HepG2 (cell line): ENCODE results near the gene GPD1. TPM values are rescaled to one million over a fixed set of nuclear protein-coding genes. Genes with fewer than 3 reads are reported as not detected.

Source experiments
- MBNL3 ChIP-seq: fragments of 250-450 bp; sonication (Bioruptor Pico); conservative IDR thresholded peaks from 2 replicates; pipeline ENCODE4 v1.8.0; 2022; ENCODE audit warnings: mild to moderate bottlenecking, inconsistent platforms
- POGZ ChIP-seq: sonication (generic); formaldehyde crosslinking; IDR thresholded peaks from 2 replicates; pipeline ENCODE4 v1.4.0; 2020; ENCODE audit warnings: mild to moderate bottlenecking, missing genetic modification reagents
- SPEN ChIP-seq: sonication (generic); formaldehyde crosslinking; IDR thresholded peaks from 2 replicates; pipeline ENCODE4 v1.5.1; 2020; ENCODE audit warnings: low read depth, mild to moderate bottlenecking, missing genetic modification reagents
- ZIK1 ChIP-seq: sonication (generic); formaldehyde crosslinking; IDR thresholded peaks from 2 replicates; pipeline ENCODE4 v1.5.0; 2020; ENCODE audit warnings: mild to moderate bottlenecking, low read depth, missing genetic modification reagents, borderline replicate concordance
- ZNF30 ChIP-seq: sonication (generic); formaldehyde crosslinking; IDR thresholded peaks from 2 replicates; pipeline ENCODE4 v1.5.0; 2020; ENCODE audit warnings: mild to moderate bottlenecking, missing genetic modification reagents
- ZNF709 ChIP-seq: sonication (generic); formaldehyde crosslinking; IDR thresholded peaks from 2 replicates; pipeline ENCODE4 v1.5.0; 2020; ENCODE audit warnings: mild to moderate bottlenecking, missing genetic modification reagents
- polyA plus RNA-seq, 8 experiments: library from polyadenylated mRNA; depleted of rRNA in 3 of 8; stranded (reverse) in 7 of 8; unstranded in 1 of 8; fragments of >200 nt; fragmentation: Illumina TruSeq in 4 of 8; extraction: Trizol in 4 of 8; gene quantifications; 2 replicates each; pipeline versions ENCODE4 v1.2.1 to v1.2.3, GENCODE V29; 2011 to 2016; ENCODE audit warnings: low read depth in 4 of 8, missing spikeins in 1 of 8, mixed read lengths in 1 of 8; ENCODE audit not compliant: insufficient read depth in 1 of 8
- total RNA-seq, 5 experiments: library from RNA; depleted of rRNA; stranded (reverse); fragments of >200 nt; fragmentation: Illumina TruSeq; extraction: Trizol; gene quantifications; 2 replicates each; pipeline ENCODE4 v1.2.3, GENCODE V29; 2016; ENCODE audit warnings: low read depth in 1 of 5
- TF ChIP-seq, protein P1 (sequence below): sonication (generic); formaldehyde crosslinking; conservative IDR thresholded peaks from 2 replicates; pipeline ENCODE4 v1.4.0; 2020; ENCODE audit warnings: missing genetic modification reagents
- TF ChIP-seq, protein P2 (sequence below): sonication (generic); formaldehyde crosslinking; IDR thresholded peaks from 2 replicates; pipeline ENCODE4 v1.5.1; 2020; ENCODE audit warnings: mild to moderate bottlenecking, missing genetic modification reagents, moderate library complexity
- TF ChIP-seq, protein P3 (sequence below): sonication (generic); formaldehyde crosslinking; IDR thresholded peaks from 2 replicates; pipeline ENCODE4 v1.4.0; 2020; ENCODE audit warnings: missing genetic modification reagents
- TF ChIP-seq, protein P4 (sequence below): sonication (generic); formaldehyde crosslinking; IDR thresholded peaks from 2 replicates; pipeline ENCODE4 v1.4.0; 2020; ENCODE audit warnings: mild to moderate bottlenecking, missing genetic modification reagents
- TF ChIP-seq, protein P5 (sequence below): sonication (generic); formaldehyde crosslinking; IDR thresholded peaks from 2 replicates; pipeline ENCODE4 v1.5.0; 2020; ENCODE audit warnings: mild to moderate bottlenecking, missing genetic modification reagents, borderline replicate concordance

Gene GPD1
- total and polyA plus RNA-seq, 2 of the 13 experiments (the other 11 are each of a cell fraction or from before 2014, with no cell fraction given): 3.7 to 30.6 TPM

DNA sequence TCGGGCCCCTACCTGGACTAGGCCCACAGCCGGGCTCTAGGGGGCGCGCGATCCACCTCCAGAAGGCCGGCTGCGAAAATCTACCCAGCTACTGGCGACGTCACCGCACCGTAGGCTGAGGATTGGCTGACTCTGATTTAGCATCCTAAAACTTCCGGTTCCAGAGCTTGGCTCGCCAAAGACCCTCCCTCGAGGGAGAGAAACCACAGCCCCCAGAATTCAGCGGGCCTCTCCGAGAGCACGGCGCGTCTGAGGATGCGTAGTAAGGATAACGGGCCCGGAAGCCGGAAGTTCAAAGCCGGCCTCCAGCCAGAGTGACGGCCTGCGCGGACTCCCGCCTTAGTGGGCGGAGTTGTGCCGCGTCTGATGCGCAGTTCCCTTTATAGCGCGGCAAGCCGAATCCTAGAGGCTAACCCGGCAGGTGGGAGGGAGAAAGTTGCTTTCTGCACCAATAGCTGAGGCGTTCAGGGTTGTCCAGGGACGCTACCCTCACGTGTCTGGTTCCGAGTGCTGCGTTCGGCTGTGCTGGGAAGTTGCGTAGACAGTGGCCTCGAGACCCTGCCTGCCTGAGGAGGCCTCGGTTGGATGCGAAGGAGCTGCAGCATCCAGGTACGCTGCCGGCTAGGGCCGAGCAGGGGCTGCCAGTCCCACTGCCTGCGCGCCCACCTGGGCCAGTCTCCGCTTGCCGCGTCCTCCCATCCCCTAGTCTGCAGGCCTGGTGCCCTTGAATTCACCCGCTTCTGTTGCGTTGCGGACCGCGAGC, 8.1 kb downstream of the GPD1 start, which contains the start of gene COX14 (continued):
- TF ChIP-seq, protein P1, sequence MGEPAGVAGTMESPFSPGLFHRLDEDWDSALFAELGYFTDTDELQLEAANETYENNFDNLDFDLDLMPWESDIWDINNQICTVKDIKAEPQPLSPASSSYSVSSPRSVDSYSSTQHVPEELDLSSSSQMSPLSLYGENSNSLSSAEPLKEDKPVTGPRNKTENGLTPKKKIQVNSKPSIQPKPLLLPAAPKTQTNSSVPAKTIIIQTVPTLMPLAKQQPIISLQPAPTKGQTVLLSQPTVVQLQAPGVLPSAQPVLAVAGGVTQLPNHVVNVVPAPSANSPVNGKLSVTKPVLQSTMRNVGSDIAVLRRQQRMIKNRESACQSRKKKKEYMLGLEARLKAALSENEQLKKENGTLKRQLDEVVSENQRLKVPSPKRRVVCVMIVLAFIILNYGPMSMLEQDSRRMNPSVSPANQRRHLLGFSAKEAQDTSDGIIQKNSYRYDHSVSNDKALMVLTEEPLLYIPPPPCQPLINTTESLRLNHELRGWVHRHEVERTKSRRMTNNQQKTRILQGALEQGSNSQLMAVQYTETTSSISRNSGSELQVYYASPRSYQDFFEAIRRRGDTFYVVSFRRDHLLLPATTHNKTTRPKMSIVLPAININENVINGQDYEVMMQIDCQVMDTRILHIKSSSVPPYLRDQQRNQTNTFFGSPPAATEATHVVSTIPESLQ: no peak
- peak; percentile 94; the same call in 1 of the 2 replicates for TF ChIP-seq ZIK1 (CRISPR knock-in tag)
- peak; percentile 48; the same call in 1 of the 2 replicates for TF ChIP-seq SPEN (CRISPR knock-in tag)
- no peak for TF ChIP-seq ZNF30 (CRISPR knock-in tag)
- TF ChIP-seq ZNF709 (CRISPR knock-in tag): peak; percentile 90; the same call in 1 of the 2 replicates
- peak; percentile 79 for TF ChIP-seq POGZ (CRISPR knock-in tag)
- TF ChIP-seq, protein P2, sequence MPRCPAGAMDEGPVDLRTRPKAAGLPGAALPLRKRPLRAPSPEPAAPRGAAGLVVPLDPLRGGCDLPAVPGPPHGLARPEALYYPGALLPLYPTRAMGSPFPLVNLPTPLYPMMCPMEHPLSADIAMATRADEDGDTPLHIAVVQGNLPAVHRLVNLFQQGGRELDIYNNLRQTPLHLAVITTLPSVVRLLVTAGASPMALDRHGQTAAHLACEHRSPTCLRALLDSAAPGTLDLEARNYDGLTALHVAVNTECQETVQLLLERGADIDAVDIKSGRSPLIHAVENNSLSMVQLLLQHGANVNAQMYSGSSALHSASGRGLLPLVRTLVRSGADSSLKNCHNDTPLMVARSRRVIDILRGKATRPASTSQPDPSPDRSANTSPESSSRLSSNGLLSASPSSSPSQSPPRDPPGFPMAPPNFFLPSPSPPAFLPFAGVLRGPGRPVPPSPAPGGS (CRISPR knock-in tag): peak; percentile 82; the same call in 1 of the 2 replicates
- TF ChIP-seq MBNL3 (CRISPR knock-in tag): no peak
- TF ChIP-seq, protein P3, sequence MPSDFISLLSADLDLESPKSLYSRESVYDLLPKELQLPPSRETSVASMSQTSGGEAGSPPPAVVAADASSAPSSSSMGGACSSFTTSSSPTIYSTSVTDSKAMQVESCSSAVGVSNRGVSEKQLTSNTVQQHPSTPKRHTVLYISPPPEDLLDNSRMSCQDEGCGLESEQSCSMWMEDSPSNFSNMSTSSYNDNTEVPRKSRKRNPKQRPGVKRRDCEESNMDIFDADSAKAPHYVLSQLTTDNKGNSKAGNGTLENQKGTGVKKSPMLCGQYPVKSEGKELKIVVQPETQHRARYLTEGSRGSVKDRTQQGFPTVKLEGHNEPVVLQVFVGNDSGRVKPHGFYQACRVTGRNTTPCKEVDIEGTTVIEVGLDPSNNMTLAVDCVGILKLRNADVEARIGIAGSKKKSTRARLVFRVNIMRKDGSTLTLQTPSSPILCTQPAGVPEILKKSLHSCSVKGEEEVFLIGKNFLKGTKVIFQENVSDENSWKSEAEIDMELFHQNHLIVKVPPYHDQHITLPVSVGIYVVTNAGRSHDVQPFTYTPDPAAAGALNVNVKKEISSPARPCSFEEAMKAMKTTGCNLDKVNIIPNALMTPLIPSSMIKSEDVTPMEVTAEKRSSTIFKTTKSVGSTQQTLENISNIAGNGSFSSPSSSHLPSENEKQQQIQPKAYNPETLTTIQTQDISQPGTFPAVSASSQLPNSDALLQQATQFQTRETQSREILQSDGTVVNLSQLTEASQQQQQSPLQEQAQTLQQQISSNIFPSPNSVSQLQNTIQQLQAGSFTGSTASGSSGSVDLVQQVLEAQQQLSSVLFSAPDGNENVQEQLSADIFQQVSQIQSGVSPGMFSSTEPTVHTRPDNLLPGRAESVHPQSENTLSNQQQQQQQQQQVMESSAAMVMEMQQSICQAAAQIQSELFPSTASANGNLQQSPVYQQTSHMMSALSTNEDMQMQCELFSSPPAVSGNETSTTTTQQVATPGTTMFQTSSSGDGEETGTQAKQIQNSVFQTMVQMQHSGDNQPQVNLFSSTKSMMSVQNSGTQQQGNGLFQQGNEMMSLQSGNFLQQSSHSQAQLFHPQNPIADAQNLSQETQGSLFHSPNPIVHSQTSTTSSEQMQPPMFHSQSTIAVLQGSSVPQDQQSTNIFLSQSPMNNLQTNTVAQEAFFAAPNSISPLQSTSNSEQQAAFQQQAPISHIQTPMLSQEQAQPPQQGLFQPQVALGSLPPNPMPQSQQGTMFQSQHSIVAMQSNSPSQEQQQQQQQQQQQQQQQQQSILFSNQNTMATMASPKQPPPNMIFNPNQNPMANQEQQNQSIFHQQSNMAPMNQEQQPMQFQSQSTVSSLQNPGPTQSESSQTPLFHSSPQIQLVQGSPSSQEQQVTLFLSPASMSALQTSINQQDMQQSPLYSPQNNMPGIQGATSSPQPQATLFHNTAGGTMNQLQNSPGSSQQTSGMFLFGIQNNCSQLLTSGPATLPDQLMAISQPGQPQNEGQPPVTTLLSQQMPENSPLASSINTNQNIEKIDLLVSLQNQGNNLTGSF (CRISPR knock-in tag): peak; percentile 82
- TF ChIP-seq, protein P4, sequence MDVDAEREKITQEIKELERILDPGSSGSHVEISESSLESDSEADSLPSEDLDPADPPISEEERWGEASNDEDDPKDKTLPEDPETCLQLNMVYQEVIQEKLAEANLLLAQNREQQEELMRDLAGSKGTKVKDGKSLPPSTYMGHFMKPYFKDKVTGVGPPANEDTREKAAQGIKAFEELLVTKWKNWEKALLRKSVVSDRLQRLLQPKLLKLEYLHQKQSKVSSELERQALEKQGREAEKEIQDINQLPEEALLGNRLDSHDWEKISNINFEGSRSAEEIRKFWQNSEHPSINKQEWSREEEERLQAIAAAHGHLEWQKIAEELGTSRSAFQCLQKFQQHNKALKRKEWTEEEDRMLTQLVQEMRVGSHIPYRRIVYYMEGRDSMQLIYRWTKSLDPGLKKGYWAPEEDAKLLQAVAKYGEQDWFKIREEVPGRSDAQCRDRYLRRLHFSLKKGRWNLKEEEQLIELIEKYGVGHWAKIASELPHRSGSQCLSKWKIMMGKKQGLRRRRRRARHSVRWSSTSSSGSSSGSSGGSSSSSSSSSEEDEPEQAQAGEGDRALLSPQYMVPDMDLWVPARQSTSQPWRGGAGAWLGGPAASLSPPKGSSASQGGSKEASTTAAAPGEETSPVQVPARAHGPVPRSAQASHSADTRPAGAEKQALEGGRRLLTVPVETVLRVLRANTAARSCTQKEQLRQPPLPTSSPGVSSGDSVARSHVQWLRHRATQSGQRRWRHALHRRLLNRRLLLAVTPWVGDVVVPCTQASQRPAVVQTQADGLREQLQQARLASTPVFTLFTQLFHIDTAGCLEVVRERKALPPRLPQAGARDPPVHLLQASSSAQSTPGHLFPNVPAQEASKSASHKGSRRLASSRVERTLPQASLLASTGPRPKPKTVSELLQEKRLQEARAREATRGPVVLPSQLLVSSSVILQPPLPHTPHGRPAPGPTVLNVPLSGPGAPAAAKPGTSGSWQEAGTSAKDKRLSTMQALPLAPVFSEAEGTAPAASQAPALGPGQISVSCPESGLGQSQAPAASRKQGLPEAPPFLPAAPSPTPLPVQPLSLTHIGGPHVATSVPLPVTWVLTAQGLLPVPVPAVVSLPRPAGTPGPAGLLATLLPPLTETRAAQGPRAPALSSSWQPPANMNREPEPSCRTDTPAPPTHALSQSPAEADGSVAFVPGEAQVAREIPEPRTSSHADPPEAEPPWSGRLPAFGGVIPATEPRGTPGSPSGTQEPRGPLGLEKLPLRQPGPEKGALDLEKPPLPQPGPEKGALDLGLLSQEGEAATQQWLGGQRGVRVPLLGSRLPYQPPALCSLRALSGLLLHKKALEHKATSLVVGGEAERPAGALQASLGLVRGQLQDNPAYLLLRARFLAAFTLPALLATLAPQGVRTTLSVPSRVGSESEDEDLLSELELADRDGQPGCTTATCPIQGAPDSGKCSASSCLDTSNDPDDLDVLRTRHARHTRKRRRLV: 0 out of 2 replicates have a peak, but pooled peaks have one; percentile 25
- TF ChIP-seq, protein P5, sequence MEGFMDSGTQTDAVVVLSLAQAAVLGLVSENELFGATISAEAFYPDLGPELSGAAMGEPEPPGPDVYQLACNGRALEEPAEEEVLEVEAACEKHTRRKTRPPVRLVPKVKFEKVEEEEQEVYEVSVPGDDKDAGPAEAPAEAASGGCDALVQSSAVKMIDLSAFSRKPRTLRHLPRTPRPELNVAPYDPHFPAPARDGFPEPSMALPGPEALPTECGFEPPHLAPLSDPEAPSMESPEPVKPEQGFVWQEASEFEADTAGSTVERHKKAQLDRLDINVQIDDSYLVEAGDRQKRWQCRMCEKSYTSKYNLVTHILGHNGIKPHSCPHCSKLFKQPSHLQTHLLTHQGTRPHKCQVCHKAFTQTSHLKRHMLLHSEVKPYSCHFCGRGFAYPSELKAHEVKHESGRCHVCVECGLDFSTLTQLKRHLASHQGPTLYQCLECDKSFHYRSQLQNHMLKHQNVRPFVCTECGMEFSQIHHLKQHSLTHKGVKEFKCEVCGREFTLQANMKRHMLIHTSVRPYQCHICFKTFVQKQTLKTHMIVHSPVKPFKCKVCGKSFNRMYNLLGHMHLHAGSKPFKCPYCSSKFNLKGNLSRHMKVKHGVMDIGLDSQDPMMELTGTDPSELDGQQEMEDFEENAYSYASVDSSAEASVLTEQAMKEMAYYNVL (CRISPR knock-in tag): peak; percentile 57; the same call in 1 of the 2 replicates
